SU-DHL-6 (cell line): ENCODE data around the gene MYOG.

ENCODE experiments used
- H2AFZ ChIP-seq: fragments of 200-600 bp; sonication (generic); 2 replicates; pipeline ENCODE4 v1.6.1; 2014; ENCODE audit warnings: low read depth, mild to moderate bottlenecking, moderate library complexity, mixed read lengths, antibody characterized with exemption, low read length; ENCODE audit not compliant: severe bottlenecking
- H3F3A ChIP-seq: fragments of 200-600 bp; shearing (Covaris generic); 2 replicates; pipeline ENCODE4 v1.6.0; 2016; ENCODE audit warnings: antibody characterized with exemption, mild to moderate bottlenecking; ENCODE audit not compliant: insufficient read depth
- H3K27ac ChIP-seq: fragments of 200-600 bp; sonication (generic); 2 replicates; pipeline ENCODE4 v1.5.1; 2016; ENCODE audit warnings: low read depth, mild to moderate bottlenecking, low read length, moderate library complexity, mixed read lengths
- H3K27me3 ChIP-seq: fragments of 200-600 bp; sonication (generic), shearing (Covaris generic); 2 replicates; pipeline ENCODE4 v1.6.0; 2014; ENCODE audit warnings: mild to moderate bottlenecking, low read length
- H3K36me3 ChIP-seq: fragments of 200-600 bp; sonication (generic); 2 replicates; pipeline ENCODE4 v1.6.1; 2014; ENCODE audit warnings: mild to moderate bottlenecking, low read length, mixed read lengths
- H3K4me2 ChIP-seq: fragments of 300-600, 200-600 bp; shearing (Covaris generic), sonication (generic); 2 replicates; pipeline ENCODE4 v1.6.0; 2014; ENCODE audit warnings: low read length, low read depth, mild to moderate bottlenecking; ENCODE audit not compliant: poor library complexity, severe bottlenecking
- H3K4me3 ChIP-seq: fragments of 200-600 bp; sonication (generic); 2 replicates; pipeline ENCODE4 v1.5.1; 2014; ENCODE audit warnings: antibody characterized with exemption, low read length, mild to moderate bottlenecking, mixed read lengths; ENCODE audit not compliant: insufficient read depth, poor library complexity, severe bottlenecking
- H3K79me2 ChIP-seq: fragments of 200-600 bp; sonication (generic); 2 replicates; pipeline ENCODE4 v1.6.1; 2014; ENCODE audit warnings: mild to moderate bottlenecking, low read length, moderate library complexity; ENCODE audit not compliant: insufficient read depth
- H3K9ac ChIP-seq: fragments of 200-600 bp; sonication (generic); 2 replicates; pipeline ENCODE4 v1.7.0; 2014; ENCODE audit warnings: mild to moderate bottlenecking, low read length
- H3K9me2 ChIP-seq: fragments of 200-600 bp; sonication (generic); replicated peaks from 2 replicates; pipeline ENCODE4 v1.6.1; 2014; ENCODE audit warnings: low read length; ENCODE audit not compliant: insufficient read depth
- H3K9me3 ChIP-seq: fragments of 200-600 bp; sonication (generic); 2 replicates; pipeline ENCODE4 v1.6.1; 2014; ENCODE audit warnings: low read length, mixed read lengths; ENCODE audit not compliant: insufficient read depth
- H4K20me1 ChIP-seq: fragments of 200-600 bp; sonication (generic); 2 replicates; pipeline ENCODE4 v1.6.1; 2014; ENCODE audit warnings: low read depth, mild to moderate bottlenecking, antibody characterized with exemption, low read length, moderate library complexity, mixed read lengths
- CTCF ChIP-seq: fragments of 200-600 bp; sonication (generic); IDR thresholded peaks from one replicate; pipeline ENCODE4 v1.5.1; 2017; ENCODE audit warnings: antibody characterized with exemption, mild to moderate bottlenecking, low read length, moderate library complexity; ENCODE audit not compliant: insufficient read depth, poor library complexity, severe bottlenecking
- EZH2phosphoT487 ChIP-seq: fragments of 200-600 bp; sonication (generic), shearing (Covaris generic); conservative IDR thresholded peaks from 2 replicates; pipeline ENCODE4 v1.6.1; 2018; ENCODE audit warnings: mild to moderate bottlenecking, antibody characterized with exemption, low read length, moderate library complexity, mixed read lengths

MYOG gene

GRCh38 chr1:203048086-203048485 is 37.7 kb downstream of the MYOG start:
- Histone ChIP-seq H3F3A (no peaks in the 10 kb centered on the region), H3K27ac (no peak overlapping the region), H4K20me1 (no peaks in the 10 kb centered on the region), H2AFZ (no peak overlapping the region), H3K9me2 (no peaks in the 10 kb centered on the region), H3K36me3 (no peaks in the 10 kb centered on the region), H3K9me3 (no peaks in the 10 kb centered on the region), H3K27me3 (no peaks in the 10 kb centered on the region), H3K4me2 (no peak overlapping the region), H3K9ac (no peak overlapping the region), H3K79me2 (no peaks in the 10 kb centered on the region), H3K4me3 (no peak overlapping the region)
- TF ChIP-seq CTCF (no peak), EZH2phosphoT487 (no peak)

- no peaks in the 10 kb centered on the region for H3K79me2 ChIP-seq
- H3K4me2 ChIP-seq, result no peak overlapping the region
- no peak overlapping the region for H2AFZ ChIP-seq
- TF ChIP-seq CTCF (no peak), EZH2phosphoT487 (no peak)
- no peak overlapping the region for H3K27ac ChIP-seq
- H3K36me3 ChIP-seq, result no peaks in the 10 kb centered on the region
- no peak overlapping the region for H3K9ac ChIP-seq
- H3K9me3 ChIP-seq, result no peaks in the 10 kb centered on the region
- no peaks in the 10 kb centered on the region for H3K9me2 ChIP-seq
- no peaks in the 10 kb centered on the region for H3F3A ChIP-seq
- no peak overlapping the region for H3K4me3 ChIP-seq
- no peaks in the 10 kb centered on the region for H3K27me3 ChIP-seq
- no peaks in the 10 kb centered on the region for H4K20me1 ChIP-seq
Observed at GRCh38 chr1:203046984-203047630, 38.7 kb downstream of the MYOG start.

DNA sequence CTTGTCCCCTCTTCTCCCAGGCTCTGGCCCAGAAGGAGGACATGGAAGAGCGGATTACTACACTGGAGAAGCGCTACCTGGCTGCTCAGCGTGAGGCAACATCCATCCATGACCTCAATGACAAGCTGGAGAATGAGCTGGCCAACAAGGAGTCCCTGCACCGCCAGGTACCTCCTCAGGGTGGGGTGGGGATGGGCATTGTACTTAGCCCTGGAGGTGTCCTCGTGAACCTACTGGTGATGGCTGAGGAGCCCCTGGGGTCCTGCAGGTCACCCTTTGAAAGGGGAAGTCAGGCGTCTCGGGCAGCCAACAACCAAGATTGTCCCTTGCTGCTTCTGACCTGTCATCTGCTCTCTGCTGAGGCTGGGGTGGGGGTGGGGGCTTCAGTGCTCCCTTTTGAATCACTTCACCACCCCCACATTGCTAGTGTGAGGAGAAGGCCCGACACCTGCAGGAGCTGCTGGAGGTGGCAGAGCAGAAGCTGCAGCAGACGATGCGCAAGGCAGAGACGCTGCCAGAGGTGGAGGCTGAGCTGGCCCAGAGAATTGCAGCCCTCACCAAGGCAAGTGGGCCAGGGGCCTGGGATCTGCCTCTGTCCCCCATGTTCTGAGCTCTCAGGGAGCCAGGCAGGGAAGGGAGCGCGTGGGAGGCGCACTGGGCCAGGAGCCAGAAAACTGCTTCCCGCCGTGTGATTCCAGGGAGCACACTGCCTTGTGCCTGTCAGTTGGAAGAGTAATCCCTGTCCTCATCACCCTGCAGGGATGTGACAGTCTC is 39.8 kb downstream of the MYOG start:
- H4K20me1 ChIP-seq, result no peaks in the 10 kb centered on the region
- no peak overlapping the region for H2AFZ ChIP-seq
- H3K9me3 ChIP-seq, result no peaks in the 10 kb centered on the region
- no peak overlapping the region for H3K4me3 ChIP-seq
- H3K36me3 ChIP-seq, result no peaks in the 10 kb centered on the region
- H3K27ac ChIP-seq, result no peak overlapping the region
- no peaks in the 10 kb centered on the region for H3K9me2 ChIP-seq
- H3F3A ChIP-seq, result no peaks in the 10 kb centered on the region
- TF ChIP-seq EZH2phosphoT487 (no peak), CTCF (no peak)
- no peaks in the 10 kb centered on the region for H3K27me3 ChIP-seq
- H3K79me2 ChIP-seq, result no peaks in the 10 kb centered on the region
- H3K9ac ChIP-seq, result no peak overlapping the region
- H3K4me2 ChIP-seq, result no peak overlapping the region
